CD4-positive, alpha-beta T cell treated with Interleukin-15 for 1 hour (primary cell): Measurements from ENCODE around the gene ZNF620.
A peak's percentile ranks its signal among the peaks of the same experiment; 100 is the strongest.
"Not testable (repeated sequence)": the region's sequence is repeated elsewhere in the genome, so short reads cannot be mapped to it uniquely, and the experiment has no call there.

Experiments used
- DNase-seq: peaks from one replicate; pipeline ENCODE4 v3.0.0-alpha.2; 2020

ZNF620 gene

GRCh38 chr3:40505599-40506462 lies at the start of gene ZNF620:
TSS of gene ZNF620 (plus strand) at chr3:40506039. CDS start at chr3:40506353, 314 bp downstream.
- DNase-seq, result peak; percentile 64

GRCh38 chr3:40456279-40456939 lies 49.4 kb upstream of the ZNF620 start:
- DNase-seq, result no peak

- DNase-seq, result peak; percentile 94
These were observed 48.7 kb upstream of the ZNF620 start, which contains the start of gene RPL14 for GRCh38 chr3:40456940-40457823. TSS of gene RPL14 (plus strand) at chr3:40457339. CDS start at chr3:40457472, 133 bp downstream.

DNA sequence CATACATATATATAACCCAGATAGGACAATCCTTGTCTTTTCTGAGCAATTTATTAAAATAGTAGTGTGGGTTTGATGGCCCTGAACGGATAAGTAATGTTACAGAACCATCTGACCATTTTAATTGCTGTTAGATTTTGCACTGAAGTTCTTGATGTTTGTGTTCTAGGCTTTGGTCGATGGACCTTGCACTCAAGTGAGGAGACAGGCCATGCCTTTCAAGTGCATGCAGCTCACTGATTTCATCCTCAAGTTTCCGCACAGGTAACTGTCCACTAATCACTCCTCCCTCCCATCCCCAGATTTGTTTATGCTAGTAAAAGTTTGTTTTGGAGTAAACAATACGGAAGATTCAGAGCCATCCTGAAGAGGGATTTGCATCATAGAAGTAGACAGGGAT lies 47.4 kb upstream of the ZNF620 start:
- no peak for DNase-seq

GRCh38 chr3:40460481-40460880 lies 45.4 kb upstream of the ZNF620 start:
- not testable (repeated sequence) for DNase-seq

- no peak for DNase-seq
These were observed 44.7 kb upstream of the ZNF620 start for GRCh38 chr3:40461161-40461560.

DNA sequence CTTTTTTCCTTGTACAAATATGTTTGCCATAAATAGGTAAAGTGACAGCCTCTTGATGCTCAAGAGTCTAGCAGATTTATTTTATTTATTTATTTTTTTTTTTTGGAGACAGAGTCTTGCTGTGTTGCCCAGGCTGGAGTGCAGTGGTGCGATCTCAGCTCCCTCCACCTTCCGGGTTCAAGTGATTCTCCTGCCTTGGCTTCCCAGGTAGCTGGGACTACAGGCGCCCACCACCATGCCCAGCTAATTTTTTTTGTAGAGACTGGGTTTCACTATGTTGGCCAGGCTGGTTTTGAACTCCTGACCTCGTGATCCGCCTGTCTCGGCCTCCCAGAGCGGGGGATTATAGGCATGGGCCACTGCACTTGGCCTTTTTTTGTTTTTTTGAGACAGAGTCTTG lies 43.0 kb upstream of the ZNF620 start:
- DNase-seq, result not testable (repeated sequence)

DNA sequence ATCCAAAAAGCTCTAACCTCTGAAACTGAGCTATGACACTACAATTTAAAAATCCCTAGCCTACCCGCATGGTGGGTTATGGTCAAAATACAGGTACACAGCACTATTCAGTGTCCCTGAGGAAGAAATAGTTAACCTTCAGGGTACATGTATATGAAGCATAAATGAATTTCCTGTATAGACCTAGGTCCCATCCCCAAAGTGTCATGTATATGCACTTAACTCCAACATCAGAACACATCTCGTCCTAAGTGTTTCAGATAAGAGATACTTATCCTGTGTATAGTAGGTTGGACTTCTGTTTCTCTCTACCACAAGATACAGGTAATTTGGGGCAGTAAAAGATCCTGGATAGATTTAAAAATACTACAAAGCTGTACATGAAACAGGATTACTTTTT lies 42.3 kb upstream of the ZNF620 start:
- no peak for DNase-seq

GRCh38 chr3:40464339-40465110 lies 41.3 kb upstream of the ZNF620 start:
- no peak for DNase-seq

- no peak for DNase-seq
These were observed 40.8 kb upstream of the ZNF620 start for GRCh38 chr3:40465111-40465407.

GRCh38 chr3:40465456-40465855 lies 40.4 kb upstream of the ZNF620 start:
- DNase-seq, result no peak

DNA sequence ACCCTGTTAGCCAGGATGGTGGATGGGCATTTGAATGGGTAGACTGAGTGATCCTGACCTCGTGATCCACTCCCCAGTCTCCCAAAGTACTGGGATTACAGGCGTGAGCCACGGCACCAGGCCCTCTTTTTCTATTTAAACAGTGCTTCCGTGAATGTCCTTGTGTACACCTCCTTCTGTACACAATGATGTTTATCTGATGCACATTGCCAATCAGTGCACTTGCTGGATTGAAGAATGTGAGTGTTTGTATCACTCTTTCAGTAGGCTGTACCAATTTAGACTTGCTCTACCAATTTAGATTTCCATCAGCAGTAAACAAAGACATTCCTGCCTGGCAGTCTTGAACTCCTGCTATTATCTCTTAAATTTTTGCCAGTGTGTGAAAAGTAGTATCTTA lies 37.8 kb upstream of the ZNF620 start:
- no peak for DNase-seq

DNA sequence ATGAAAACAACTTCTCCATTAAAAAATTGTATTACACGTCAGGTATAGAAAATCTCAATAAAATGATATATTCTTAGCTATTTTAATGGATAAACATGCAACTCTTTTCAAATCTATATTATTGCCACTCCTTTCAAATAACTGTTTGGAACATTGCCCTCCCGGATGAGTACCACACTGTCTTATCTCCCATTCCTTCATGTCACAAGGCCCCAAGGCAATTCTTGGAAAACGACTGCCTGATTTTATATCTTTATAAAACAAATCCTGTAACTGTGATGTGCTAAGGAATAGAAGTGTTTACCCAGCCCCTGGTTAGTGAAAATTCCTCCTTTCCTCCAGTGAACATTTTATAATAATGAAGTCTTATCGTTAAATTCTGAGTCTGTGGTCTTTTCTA lies 35.1 kb upstream of the ZNF620 start:
- no peak for DNase-seq

DNA sequence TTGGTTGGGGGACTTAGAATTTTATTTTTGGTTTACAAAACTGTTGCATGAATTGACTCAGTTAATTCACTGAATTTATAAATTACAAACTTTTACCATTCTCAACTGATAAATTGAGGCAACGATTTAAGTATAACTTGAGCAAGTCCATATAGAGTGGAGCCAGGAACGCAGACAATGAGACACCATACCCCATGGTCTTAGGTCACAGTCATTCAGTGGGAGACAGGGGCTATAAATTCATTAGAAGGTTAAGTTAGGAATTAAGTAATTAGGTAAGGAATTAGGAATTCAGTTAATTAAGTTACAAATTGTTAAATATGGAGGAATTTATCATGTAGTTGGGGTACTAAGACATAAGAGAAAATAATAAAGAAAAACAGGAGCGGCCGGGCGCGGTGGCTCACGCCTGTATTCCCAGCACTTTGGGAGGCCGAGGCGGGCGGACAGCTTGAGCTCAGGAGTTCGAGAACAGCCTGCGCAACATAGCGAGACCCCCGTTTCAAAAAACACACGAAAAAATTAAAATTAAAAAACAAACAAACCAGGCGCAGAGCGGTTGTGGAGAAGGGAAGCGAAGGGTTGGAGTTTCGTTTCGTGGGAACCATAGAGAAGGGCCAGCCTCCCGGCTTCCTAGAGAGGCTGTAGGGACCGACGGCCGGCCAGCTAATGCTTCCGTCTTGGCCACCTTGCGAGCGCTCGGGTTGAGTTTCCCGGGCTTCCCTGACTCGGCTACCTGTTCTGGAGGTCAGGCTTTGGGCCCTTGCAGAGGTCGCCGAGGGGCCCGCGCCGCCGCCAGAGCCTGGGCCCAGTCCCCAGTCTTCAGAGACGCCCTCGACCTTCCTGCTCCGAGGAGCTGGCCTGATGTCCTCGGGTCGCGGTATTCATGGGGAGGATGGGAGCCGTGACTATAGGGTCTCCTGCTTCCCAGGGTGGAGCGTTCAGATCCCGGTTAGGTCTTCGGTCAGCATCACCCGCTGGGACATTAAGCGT lies 29.1 kb upstream of the ZNF620 start, which contains the start of gene ZNF619:
Gene ZNF619, plus strand, starts transcription at position 645 of the 993 bp plus-strand sequence. CDS start 858 bp downstream, outside the sequence.
- peak; percentile 71 for DNase-seq

GRCh38 chr3:40477666-40478065 lies 28.2 kb upstream of the ZNF620 start:
- no peak for DNase-seq

DNA sequence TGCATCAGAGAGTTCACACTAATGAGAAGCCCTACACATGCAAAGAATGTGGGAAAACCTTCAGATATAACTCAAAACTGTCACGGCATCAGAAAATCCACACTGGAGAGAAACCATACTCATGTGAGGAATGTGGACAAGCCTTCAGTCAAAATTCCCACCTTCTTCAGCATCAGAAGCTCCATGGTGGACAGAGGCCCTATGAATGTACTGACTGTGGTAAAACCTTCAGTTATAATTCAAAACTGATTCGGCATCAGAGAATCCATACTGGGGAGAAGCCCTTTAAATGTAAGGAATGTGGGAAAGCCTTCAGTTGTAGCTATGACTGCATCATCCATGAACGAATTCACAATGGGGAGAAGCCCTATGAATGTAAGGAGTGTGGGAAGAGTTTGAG lies 18.7 kb upstream of the ZNF620 start:
- DNase-seq, result no peak

- no peak for DNase-seq
These were observed 14.9 kb upstream of the ZNF620 start for GRCh38 chr3:40490916-40491315.

- no peak for DNase-seq
These were observed 11.1 kb upstream of the ZNF620 start for GRCh38 chr3:40494698-40495097.

DNA sequence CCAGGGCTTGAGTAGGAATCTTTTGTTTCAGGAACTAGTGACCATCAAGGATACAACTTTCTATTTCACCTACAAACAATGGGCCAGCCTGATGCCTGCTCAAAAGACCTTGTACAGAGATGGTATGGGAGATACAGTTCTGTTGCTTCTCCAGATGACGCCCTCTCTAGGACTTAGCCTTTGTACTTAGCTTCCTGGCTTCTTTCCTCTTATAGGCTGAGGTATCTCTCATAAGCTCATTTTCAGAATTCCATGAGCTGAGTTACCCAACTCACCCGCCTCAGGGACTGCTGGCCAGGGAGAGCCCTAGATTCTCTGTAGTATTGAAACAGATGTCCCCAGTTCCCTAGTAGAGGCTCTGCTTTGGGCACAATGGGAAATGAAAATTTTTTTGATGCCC lies 8.6 kb upstream of the ZNF620 start:
- no peak for DNase-seq

DNA sequence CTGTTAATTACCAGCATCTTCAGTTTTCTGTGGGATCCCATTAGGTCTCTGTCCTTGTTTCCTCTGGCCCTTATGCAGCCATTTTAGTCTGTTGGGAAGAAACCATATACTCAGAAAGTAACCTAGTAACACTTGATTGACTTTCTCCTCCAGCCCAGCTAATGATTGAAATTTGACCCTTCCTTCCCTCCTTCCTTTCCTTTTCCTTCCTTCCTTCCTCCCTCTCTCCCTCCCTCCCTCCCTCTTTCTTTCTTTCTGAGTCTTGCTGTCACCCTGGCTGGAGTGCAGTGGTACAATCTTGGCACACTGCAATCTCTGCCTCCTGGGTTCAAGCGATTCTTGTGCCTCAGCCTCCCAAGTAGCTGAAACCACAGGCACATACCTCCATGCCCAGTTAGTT lies 5.9 kb upstream of the ZNF620 start:
- no peak for DNase-seq

GRCh38 chr3:40502034-40502433 lies 3.8 kb upstream of the ZNF620 start:
- DNase-seq, result no peak
